GM06990 (cell line): ENCODE measurements around the gene TTLL10.

Experiments used
- DNase-seq: peaks from one replicate; pipeline ENCODE4 v3.0.0-alpha.2; 2011; ENCODE audit not compliant: insufficient read length; ENCODE audit errors: extremely low read depth
- H3K27me3 ChIP-seq: replicated peaks from 2 replicates; pipeline ENCODE4 v1.6.0; 2011; ENCODE audit warnings: low read length; ENCODE audit not compliant: control insufficient read depth, insufficient read depth
- H3K36me3 ChIP-seq: 2 replicates; pipeline ENCODE4 v1.5.1; 2011; ENCODE audit warnings: low read length; ENCODE audit not compliant: control insufficient read depth, insufficient read depth
- H3K4me3 ChIP-seq: replicated peaks from 2 replicates; pipeline ENCODE4 v1.5.1; 2011; ENCODE audit warnings: low read depth, mild to moderate bottlenecking, control low read depth, low read length
- CTCF ChIP-seq: IDR thresholded peaks from 2 replicates; pipeline ENCODE4 v1.5.1; 2011; ENCODE audit warnings: low read length, control low read depth, mild to moderate bottlenecking, inconsistent platforms; ENCODE audit not compliant: insufficient read depth, poor library complexity, severe bottlenecking

Gene TTLL10

GRCh38 chr1:1236945-1237873 is 63.5 kb downstream of the TTLL10 start:
- DNase-seq: no peak
- H3K27me3 ChIP-seq: no peaks in the 10 kb centered on the region; the same call in 1 of the 2 replicates
- H3K4me3 ChIP-seq: no peak overlapping the region
- TF ChIP-seq CTCF: no peak
- no peaks in the 10 kb centered on the region; the same call in 1 of the 2 replicates for H3K36me3 ChIP-seq

GRCh38 chr1:1237874-1238701 is 64.4 kb downstream of the TTLL10 start:
- no peak for DNase-seq
- Histone ChIP-seq H3K4me3 (no peak overlapping the region), H3K36me3 (no peaks in the 10 kb centered on the region; the same call in 1 of the 2 replicates), H3K27me3 (no peaks in the 10 kb centered on the region; the same call in 1 of the 2 replicates)
- no peak for TF ChIP-seq CTCF

- TF ChIP-seq CTCF: no peak
- H3K27me3 ChIP-seq: no peaks in the 10 kb centered on the region; the same call in 1 of the 2 replicates
Measured at GRCh38 chr1:1238702-1239178, 65.1 kb downstream of the TTLL10 start.

GRCh38 chr1:1239227-1239613 is 65.5 kb downstream of the TTLL10 start:
- no peak for DNase-seq
- no peak for TF ChIP-seq CTCF

More at GRCh38 chr1:1238702-1239178, 65.1 kb downstream of the TTLL10 start:
- no peak overlapping the region for H3K4me3 ChIP-seq
- DNase-seq: no peak
- H3K36me3 ChIP-seq: no peaks in the 10 kb centered on the region

GRCh38 chr1:1239614-1240347 is 66.1 kb downstream of the TTLL10 start:
- Histone ChIP-seq H3K36me3 (no peaks in the 10 kb centered on the region), H3K4me3 (no peak overlapping the region), H3K27me3 (no peaks in the 10 kb centered on the region; the same call in 1 of the 2 replicates)
- no peak for TF ChIP-seq CTCF
- no peak for DNase-seq

More at GRCh38 chr1:1239227-1239613, 65.5 kb downstream of the TTLL10 start:
- Histone ChIP-seq H3K36me3 (no peaks in the 10 kb centered on the region), H3K4me3 (no peak overlapping the region), H3K27me3 (no peaks in the 10 kb centered on the region; the same call in 1 of the 2 replicates)
